ENCODE measurements around the gene RPL35A. TPM values are rescaled to one million over a fixed set of nuclear protein-coding genes. Genes with fewer than 3 reads are reported as not detected.

Gene RPL35A
- total RNA-seq, 1 experiment from 2014 or later: 1,880 TPM

DNA sequence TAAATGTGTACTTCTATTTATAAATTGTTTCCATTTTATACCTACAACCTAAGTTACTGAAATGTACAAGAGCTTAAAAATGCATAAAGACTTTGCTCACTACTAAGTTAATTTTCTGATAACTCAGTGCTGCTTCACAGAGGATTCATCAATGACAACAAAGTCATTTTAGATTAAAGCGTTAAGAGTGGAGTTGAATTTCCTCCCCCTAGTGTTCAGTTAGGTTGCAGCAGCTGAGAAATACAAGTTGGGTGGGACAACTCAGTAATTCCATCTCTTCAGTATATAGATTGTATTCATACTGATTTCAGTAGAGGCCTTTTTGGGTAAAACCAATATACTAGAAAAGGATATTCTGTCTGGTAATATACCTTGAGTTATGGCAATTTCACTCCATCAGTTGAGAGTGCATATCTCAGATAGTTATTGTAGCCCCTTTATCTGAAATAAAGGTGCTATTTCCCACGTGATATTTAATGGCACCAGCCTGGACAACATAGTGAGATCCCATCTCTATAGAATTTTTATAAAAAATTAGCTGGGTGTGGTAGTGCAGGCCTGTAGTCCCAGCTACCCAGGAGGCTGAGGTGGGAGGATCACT, 6.9 kb upstream of the RPL35A start:
- intact Hi-C loops (cut with micrococcal nuclease; ENCODE audit: unreplicated experiment): loop anchor here (1.0 kb wide), 1 partner anchor 37 kb away; no protein-coding TSS in a partner anchor
- no TSS peak for BruUV-seq (replicated peaks)
- Histone ChIP-seq H3K36me3 (ENCODE audit: low read depth) (no peaks in the 10 kb centered on the region), H3K27me3 (ENCODE audit: insufficient read depth, low read depth) (no peaks in the 10 kb centered on the region), H3K4me3 (no peak overlapping the region), H4K20me1 (ENCODE audit: insufficient read depth) (no peaks in the 10 kb centered on the region), H3K4me1 (replicated peaks; ENCODE audit: insufficient read depth) (no peaks in the 10 kb centered on the region), H3K79me2 (ENCODE audit: low read depth) (no peaks in the 10 kb centered on the region), H3K9me2 (ENCODE audit: insufficient read depth) (no peaks in the 10 kb centered on the region), H3K9me3 (ENCODE audit: insufficient read depth, low read depth) (no peaks in the 10 kb centered on the region), H3F3A (ENCODE audit: insufficient read depth, low read depth) (peaks cover 4% of the 10 kb centered on the region), H3K27ac (no peak overlapping the region), H3K4me2 (no peak overlapping the region), H2AFZ (no peak overlapping the region)
- CTCF ChIA-PET: interaction anchor here (0.5 to 0.7 kb wide), 6 partner anchors 23 to 340 kb away, joined by 3 to 8 read pairs (median 4); no protein-coding TSS in a partner anchor
- DNase-seq: peak in 1 of 2 experiments; percentile 53
- TF ChIP-seq EZH2 (IDR thresholded peaks at IDR 0.05; ENCODE audit: low read depth): no peak
- TF ChIP-seq, protein P1, sequence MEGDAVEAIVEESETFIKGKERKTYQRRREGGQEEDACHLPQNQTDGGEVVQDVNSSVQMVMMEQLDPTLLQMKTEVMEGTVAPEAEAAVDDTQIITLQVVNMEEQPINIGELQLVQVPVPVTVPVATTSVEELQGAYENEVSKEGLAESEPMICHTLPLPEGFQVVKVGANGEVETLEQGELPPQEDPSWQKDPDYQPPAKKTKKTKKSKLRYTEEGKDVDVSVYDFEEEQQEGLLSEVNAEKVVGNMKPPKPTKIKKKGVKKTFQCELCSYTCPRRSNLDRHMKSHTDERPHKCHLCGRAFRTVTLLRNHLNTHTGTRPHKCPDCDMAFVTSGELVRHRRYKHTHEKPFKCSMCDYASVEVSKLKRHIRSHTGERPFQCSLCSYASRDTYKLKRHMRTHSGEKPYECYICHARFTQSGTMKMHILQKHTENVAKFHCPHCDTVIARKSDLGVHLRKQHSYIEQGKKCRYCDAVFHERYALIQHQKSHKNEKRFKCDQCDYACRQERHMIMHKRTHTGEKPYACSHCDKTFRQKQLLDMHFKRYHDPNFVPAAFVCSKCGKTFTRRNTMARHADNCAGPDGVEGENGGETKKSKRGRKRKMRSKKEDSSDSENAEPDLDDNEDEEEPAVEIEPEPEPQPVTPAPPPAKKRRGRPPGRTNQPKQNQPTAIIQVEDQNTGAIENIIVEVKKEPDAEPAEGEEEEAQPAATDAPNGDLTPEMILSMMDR (conservative IDR thresholded peaks at IDR 0.05): peak; percentile 91
- POLR2A ChIA-PET (ENCODE audit: unreplicated experiment): no interaction called here

DNA sequence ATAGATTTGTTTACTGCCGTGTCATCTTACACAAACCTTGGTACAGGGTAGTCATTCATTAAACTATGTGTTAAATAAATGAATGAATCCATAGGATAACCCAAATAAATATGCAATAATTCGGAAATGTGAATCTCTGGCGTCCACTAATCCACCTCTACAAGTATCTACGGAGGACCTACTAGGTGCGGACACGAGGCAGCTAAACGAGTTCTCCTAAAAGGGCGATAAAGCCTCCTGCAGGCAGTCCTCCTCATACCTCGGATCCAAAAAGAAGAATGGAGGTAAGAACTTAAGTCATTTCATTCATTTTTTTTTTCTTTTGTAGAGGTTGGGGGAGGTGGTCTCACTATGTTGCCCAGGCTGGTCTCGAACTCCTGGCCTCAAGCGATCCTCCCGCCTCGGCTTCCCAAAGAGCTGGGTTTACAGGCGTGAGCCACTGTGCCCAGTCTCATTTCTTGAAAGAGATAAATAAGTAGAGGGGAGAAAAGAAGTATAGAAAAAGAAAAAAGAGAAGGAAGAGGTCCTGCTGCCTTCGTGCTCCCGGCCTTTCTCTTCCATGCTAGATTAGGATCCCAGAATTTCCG, 706 bp upstream of the RPL35A start:
- Histone ChIP-seq H3K9me3 (ENCODE audit: insufficient read depth, low read depth) (no peaks in the 10 kb centered on the region), H3K9me2 (ENCODE audit: insufficient read depth) (no peaks in the 10 kb centered on the region), H3K79me2 (ENCODE audit: low read depth) (peaks cover 43% of the 10 kb centered on the region), H3F3A (ENCODE audit: insufficient read depth, low read depth) (peaks cover 52% of the 10 kb centered on the region), H3K27ac (peak overlapping the region; percentile 88), H4K20me1 (ENCODE audit: insufficient read depth) (peaks cover 34% of the 10 kb centered on the region), H3K4me3 (peak overlapping the region; percentile 94), H2AFZ (peak overlapping the region; percentile 89), H3K4me1 (replicated peaks; ENCODE audit: insufficient read depth) (peaks cover 42% of the 10 kb centered on the region), H3K27me3 (ENCODE audit: insufficient read depth, low read depth) (no peaks in the 10 kb centered on the region), H3K4me2 (peak overlapping the region; percentile 86), H3K36me3 (ENCODE audit: low read depth) (peaks cover 39% of the 10 kb centered on the region)
- DNase-seq: peak in 1 of 2 experiments; percentile 51
- CTCF ChIA-PET: no interaction called here
- TF ChIP-seq EZH2 (IDR thresholded peaks at IDR 0.05; ENCODE audit: low read depth): no peak
- TF ChIP-seq, protein P1 (conservative IDR thresholded peaks at IDR 0.05): no peak
- POLR2A ChIA-PET (ENCODE audit: unreplicated experiment): interaction anchor here (0.6 to 0.8 kb wide), 3 partner anchors 13 to 1445 kb away, joined by 4 to 5 read pairs (median 4); no protein-coding TSS in a partner anchor
- BruUV-seq (replicated peaks): TSS peak; percentile 85
- intact Hi-C loops (cut with micrococcal nuclease; ENCODE audit: unreplicated experiment): no loop called here

DNA sequence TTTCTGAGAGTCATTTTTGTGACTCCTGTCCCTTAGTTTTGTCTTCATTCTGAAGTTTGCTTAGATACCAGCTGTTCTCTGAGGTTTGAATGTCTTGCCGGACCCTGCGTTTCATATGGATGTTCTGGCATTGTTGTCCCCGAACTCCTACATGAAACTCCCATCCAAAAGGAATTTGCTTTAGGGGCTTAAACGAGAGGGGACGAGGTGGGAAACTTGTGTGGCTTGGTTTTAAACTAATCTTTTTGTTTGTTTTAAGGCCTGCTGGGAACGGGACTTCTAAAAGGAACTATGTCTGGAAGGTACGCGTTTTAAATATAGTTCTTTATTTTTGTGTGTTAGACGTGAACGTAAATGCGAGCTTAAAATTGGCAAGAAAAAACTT, 679 bp downstream of the RPL35A start:
- Histone ChIP-seq H4K20me1 (ENCODE audit: insufficient read depth) (peaks cover 48% of the 10 kb centered on the region), H3K9me3 (ENCODE audit: insufficient read depth, low read depth) (no peaks in the 10 kb centered on the region), H3K79me2 (ENCODE audit: low read depth) (peaks cover 56% of the 10 kb centered on the region), H3F3A (ENCODE audit: insufficient read depth, low read depth) (peaks cover 66% of the 10 kb centered on the region), H3K27me3 (ENCODE audit: insufficient read depth, low read depth) (no peaks in the 10 kb centered on the region), H3K27ac (peak overlapping the region; percentile 88), H3K4me2 (peak overlapping the region; percentile 86), H3K36me3 (ENCODE audit: low read depth) (peaks cover 53% of the 10 kb centered on the region), H2AFZ (no peak overlapping the region), H3K4me3 (peak overlapping the region; percentile 94), H3K9me2 (ENCODE audit: insufficient read depth) (no peaks in the 10 kb centered on the region), H3K4me1 (replicated peaks; ENCODE audit: insufficient read depth) (peaks cover 51% of the 10 kb centered on the region)
- DNase-seq: no peak
- TF ChIP-seq, protein P1 (conservative IDR thresholded peaks at IDR 0.05): no peak
- no peak for TF ChIP-seq EZH2 (IDR thresholded peaks at IDR 0.05; ENCODE audit: low read depth)
- intact Hi-C loops (cut with micrococcal nuclease; ENCODE audit: unreplicated experiment): no loop called here
- ChIA-PET CTCF (no interaction called here), POLR2A (ENCODE audit: unreplicated experiment) (no interaction called here)
- no TSS peak for BruUV-seq (replicated peaks)
